HG03521 (cell line): ENCODE results near the gene SMIM32.

Experiments
- ATAC-seq: cut with Tn5 transposase; IDR thresholded peaks from one replicate; pipeline ENCODE4 v1.9.1; 2021; ENCODE audit warnings: mild to moderate bottlenecking, moderate library complexity; ENCODE audit not compliant: unreplicated experiment

SMIM32 gene

DNA sequence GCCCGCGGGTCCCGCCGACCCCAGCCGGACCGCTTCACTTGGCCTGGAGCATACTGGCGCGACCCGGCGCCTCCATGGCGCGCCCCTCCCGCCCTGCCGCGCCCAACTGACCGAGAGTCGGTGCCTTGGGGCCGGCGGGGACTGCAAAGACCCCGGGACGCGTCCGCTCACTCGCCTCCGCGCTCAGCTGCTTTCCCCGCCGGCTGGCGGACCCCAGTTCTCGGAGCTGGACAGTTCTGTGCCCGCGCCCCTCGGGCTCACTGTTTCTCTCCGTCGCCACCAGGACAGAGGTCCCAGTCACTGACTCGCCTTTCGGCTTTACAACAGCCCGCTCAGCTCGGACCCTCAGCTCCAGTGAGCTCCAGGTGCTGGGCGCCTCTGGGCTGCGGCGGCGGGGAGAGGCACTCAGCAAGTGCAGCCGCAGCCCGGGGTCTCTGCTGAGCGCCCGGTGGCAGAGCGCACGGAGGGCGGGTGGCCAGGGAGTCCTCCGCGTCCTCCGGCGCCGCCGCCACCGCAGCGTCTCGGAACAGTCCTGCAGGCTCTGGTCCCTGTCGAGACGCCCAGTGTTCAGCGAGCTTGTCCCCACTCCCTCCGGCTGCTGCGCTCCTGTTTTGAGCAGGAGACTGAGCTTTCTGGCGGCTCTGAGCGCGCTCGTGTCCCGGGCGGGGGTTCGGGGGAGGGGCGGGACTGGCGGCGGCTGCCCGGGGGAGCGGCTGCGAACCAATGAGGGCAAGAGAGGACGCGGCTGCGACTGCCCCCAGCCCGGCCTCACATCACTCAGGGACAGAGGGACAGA, at the start of gene SMIM32:
TSS of gene SMIM32 (minus strand) at position 637 of the 796 bp plus-strand sequence. CDS start 638 bp downstream, outside the sequence.
- no peak for ATAC-seq

DNA sequence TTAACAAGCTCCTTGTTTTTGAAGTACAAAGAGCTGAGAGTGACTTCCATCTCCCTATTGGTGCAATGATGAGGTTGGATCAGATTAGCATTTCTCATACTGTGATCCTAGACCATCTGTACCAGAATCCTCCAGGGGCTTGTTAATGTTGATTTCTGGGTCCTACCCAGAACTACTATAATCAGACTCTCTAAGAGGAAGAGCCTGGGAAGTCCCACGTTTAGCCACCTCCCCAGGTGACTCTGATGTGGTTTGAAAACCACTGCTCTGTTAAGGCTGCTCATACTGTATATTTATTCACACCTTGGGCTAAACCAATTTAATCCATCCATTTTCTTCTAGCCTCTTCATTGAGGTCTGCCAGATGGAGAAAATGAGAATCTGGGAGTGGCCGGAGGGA, 49.6 kb upstream of the SMIM32 start:
- peak; percentile 59 for ATAC-seq

DNA sequence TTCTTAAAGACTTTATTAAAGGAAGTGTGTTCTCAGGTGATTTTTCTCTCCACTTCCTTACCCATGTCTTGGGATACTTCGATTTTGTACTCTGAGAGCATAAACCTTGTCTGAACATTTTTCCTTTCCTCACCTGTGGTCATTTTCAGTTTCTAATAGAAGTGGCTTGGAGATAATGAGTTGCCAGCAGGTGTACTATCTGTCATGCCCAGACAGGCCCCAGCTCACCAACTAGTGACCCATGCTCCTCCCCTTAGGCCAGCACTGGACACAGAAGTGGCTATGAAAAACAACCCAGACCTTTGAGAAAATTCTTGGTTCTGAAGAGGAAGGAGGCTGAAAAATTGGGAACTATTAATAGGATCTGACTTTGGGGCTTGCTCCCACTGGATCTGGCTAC, 49.2 kb upstream of the SMIM32 start:
- ATAC-seq: no peak

DNA sequence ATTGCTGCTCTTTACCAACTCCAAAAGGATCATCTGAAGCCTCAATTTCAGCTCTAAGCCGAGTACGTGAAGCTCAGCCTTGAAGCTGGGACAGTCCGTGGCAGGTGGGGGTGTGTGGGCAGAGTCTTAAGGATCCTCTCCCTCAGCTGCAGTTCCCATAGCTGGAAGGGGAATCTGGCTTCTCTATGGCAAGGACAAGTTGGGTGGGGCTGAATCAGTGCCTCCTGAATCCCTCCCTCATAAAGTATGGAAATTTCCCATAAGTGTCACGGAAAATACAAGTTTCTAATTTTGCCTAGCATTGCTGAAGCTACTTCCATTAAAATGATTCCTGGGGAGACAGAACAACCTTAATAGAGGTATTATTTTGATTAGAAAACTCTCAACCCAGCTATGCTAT, 47.9 kb upstream of the SMIM32 start:
- ATAC-seq: no peak

DNA sequence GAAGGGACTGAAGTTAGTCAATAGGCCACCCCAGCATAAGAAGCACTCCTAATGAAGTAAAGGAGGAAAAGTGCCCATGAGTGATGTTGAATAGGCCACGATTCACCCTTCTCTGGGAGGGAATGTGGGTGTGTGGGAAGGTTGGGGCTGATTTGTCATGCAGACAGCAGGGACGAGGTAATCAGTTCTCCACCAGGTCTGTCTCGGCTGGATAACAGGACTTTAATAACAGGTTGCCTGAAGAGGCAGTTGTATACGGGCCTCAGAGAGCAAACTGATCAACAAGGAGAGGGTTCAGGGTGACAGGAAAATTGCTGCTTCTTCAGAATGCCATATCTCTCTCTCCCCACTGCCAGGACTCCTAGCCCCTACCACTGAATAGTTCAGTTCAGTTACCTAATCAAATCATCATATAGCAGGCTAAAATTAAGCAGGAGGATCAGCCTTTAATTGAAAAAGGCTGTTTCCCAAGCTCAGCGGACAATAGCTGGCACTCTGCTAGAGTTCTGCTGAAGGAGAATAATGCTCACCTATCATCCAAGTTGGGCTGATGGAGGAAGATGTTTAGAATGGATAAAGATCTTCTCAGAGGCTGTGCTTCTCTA, 43.6 kb upstream of the SMIM32 start:
- no peak for ATAC-seq

DNA sequence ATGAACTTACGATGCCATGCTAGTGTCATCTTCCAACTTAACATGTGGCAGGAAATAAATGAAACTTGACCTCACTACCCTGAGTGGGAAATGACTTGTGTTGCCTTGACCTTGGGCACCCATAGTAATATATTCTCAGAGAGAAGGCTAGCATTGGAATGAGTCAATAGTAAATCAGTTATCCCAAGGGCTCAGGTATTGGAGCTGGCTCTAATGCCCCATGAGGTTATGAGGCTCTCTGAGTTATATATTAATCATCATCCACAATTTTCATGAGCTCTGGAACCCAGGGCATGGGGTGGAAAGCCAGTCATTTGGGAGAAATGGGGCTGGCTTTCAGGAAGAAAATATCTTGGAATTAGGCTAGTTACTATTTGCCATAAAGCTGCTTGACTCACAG, 42.4 kb upstream of the SMIM32 start:
- no peak for ATAC-seq

DNA sequence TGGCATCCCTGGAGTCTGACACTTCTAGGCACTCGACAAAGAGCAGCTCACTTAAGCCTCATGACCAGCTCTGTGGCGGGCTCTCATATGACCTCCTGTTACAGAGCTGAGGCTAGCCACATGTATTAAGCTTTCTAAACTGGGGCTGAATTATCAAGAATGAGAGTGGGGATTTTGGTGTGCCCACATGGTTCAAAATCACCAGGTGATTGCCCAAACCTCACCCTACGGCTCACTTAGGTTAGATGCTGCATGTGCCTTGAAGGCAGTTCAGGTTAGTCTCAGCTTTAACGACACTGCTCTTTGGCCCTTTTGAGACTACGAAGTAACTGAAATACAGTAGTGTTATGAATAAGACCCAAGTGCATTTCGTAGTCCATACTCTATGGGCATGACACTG, 39.4 kb upstream of the SMIM32 start:
- ATAC-seq: no peak

DNA sequence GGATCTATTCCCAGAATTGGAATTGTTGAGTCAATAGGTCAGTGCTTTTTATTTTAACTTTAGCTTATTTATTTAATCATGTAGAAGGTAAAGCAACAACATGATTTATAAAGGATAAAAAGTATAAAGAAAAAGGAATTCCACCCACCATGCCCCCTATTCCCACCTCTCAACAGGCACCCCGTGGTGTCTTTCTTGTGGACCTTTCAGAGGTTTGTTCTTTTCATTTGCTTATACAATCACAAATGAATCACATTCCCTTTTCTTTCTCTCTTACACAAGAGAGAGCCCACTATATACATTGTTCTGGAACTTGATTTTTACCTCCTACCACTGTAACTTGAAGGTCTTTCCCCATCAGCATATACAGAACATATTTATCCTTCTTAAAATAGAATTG, 37.2 kb upstream of the SMIM32 start:
- ATAC-seq: no peak

DNA sequence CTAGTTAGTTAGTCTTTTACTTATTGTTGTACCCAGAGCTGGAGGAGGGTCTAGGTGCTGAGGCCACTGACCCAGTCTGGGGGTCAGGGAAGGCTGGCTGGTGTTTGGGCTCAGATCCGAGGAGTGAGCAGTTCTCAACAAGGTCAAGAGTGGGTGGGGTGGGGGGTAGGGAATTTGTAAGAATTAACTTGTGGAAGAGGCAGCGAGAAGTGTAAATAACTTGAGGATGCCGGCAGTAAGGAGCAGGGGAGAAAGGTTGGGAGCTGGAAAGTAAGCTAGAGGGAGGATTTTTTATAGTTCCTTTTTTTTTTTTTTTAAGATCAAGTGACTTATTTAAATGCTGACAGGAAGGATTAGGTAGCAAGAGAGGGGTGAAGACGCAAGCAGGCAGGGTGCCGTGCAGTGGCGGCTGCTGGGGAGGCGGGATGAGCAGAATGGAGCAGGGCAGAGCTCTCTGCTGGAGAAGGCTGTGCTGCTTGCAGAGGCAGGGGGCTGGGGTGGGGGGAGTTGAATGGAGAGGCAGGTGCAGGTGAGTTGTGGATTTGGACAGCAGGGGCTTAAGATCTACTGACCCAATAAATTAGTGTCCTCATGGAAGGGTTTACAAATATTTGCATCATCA, 35.3 kb upstream of the SMIM32 start:
- no peak for ATAC-seq

DNA sequence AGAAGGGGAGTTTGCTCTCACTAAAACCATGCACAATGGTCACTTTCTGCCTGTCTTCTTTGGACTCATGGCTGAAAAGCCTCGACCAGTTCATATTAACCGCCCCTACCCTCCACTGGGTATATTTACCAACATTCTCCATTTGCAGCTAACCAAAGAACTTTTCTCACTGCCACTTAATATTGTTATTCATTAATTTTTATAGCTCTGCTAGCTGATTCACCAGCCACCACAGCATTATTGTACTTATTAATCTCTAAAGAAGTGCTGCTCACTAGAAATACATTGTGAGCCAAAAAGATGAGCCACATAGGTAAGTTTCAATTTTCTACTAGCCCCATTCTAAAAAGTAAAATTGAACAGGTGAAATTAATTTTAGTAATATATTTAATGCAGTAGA, 33.4 kb upstream of the SMIM32 start:
- ATAC-seq: no peak

DNA sequence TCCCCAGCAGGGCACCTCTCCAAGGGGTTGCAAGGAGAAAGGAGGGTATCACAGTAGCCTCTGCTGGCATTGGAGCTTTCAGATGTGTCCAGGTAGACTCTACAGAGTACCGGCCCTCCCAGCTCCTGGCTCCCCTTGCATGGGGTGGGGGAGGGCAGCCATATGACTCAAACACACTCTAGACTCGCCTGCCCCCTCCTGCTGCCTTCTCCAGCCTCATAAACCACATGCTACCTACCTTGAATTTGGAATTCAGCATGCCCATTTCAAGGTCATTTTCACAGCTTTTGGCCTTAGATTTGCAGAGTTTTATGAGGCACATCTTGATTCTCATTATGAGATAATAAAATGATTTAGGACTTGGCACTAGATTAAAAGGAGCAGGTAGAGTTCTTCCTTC, 32.8 kb upstream of the SMIM32 start:
- ATAC-seq: no peak

DNA sequence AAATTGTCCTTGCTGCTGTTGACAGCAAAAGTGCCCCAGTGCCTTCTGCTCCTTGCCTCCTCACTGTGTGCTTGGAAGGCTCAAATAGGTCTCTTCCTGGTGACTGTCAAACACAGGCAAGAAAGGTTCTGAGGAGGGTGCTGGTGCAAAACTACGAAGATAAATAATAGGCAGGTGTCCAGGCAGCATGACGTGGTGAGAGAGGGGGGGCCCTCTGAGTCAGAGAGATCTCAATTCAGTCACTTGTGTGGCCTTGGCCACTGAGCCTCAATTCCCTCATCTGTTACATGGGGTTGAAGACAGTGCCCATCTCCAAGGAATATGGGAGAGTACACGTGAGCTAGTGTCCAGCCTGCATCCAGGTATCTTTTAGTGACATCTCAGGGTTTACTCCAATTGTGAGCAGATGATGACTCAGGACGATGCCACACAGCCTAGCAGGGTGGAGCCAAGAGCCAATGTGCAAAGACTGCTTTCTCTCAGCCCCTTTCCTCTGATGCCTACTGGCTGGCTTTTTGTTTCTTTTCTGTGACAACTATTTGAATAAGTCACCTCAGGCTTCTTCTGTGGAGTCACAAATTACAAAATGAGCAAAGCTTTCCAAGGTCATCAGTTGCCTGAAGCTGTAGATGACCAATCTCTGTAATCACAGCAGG, 29.7 kb upstream of the SMIM32 start:
- ATAC-seq: no peak

DNA sequence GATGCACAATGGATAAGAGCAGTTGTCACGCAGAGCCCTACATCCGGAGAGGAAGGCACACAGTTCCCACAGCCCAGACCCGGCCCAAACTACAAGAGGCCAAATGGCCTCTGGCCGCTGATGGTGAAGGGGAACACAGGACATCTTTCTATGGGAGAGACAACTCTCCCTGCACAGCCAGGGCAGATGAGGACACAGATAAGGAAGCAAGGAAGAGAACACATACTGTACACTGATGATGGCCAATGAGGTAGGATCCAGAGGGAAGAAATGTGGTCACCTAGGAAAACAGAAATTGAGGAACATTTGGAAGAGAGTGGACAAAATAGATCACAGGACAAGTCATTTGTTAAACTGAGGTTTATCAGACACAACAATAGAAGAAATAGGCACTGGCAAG, 28.4 kb upstream of the SMIM32 start:
- ATAC-seq: no peak

DNA sequence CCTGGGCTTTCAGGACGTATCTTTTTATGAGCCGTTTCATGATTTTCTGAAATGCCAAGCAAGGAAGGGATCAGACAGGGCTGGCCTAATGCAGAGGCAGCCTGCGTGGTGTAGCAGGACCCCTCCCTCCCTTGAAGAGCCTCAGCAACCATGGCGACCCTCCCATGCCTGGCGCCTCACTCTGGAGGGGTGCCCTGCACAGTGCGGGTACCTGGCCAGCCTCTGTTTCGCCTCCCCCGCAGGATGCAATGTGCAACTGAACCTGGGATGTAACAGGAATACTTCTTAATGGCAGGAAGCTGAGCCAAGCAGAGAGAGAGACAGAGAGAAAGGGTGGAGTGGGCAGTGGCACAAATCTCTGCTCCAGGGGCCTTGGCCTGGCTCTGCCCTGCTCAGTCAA, 23.3 kb upstream of the SMIM32 start:
- no peak for ATAC-seq

DNA sequence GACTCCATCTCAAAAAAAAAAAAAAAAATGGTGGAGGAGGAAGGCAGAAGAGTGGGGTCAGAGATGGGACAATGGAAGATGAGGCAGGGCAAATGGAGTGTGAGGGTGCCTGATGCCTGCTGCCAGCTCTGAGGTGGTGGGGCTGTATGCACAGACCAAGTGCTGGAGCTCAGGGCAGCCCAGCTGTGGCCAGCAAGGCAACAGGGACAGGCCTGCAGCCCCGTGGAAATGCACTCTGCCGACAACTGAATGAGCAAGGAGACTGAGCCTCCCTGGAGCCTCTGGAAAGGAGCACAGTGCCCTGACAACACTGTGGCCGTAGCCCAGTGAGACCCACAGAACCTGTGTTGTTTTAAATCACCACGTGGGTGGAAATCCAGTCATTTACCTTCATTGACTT, 22.9 kb upstream of the SMIM32 start:
- no peak for ATAC-seq

DNA sequence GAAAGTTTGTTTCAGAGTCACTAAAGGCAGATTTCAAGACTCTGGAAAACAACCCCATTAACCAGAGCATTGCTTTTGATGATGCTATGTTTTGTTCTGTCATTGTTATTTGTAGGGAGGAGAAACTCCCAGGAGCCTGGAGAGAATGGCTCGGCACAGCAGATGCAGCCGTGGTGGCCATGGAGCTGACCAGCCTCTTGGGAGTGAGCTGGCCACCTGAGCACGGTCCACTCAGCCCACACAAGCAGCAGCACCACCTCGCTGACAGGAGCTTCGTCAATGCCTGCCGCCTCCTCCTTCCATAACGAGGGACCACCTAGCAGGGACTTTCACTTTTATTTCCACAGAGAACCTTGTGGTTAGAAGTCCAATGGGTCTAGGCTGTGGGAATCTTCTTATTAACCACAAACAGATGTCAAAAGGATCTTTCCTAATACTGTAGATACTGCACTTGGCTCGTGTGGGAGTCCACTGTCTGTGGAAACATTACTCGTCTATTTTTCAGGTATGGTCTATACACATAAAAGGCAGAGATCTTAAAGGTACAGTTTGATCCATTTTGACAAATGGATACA, 21.0 kb upstream of the SMIM32 start:
- no peak for ATAC-seq

DNA sequence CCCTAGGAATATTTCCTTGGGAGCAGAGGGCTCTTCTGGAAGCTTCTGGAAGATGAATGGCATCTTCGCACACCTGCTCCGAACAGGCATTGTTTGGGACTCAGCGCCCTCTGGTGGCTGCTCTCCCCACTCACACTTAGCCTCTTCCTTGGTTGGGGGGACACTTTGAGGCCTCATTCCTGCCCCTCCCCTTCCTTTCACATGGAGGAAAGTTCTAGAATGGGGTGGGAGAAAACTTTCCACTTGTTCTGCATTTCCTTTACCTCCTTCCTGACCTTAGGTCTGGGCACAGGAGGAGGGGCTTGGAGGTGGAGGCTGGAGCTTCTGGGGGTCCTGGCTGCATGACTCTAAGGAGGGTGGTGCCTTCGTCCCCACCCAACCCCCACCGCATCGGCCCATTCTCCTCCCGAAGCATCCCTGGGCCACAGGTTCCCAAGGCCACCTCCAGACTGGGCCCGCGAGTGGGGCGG, 19.3 kb upstream of the SMIM32 start:
- ATAC-seq: peak; percentile 46

DNA sequence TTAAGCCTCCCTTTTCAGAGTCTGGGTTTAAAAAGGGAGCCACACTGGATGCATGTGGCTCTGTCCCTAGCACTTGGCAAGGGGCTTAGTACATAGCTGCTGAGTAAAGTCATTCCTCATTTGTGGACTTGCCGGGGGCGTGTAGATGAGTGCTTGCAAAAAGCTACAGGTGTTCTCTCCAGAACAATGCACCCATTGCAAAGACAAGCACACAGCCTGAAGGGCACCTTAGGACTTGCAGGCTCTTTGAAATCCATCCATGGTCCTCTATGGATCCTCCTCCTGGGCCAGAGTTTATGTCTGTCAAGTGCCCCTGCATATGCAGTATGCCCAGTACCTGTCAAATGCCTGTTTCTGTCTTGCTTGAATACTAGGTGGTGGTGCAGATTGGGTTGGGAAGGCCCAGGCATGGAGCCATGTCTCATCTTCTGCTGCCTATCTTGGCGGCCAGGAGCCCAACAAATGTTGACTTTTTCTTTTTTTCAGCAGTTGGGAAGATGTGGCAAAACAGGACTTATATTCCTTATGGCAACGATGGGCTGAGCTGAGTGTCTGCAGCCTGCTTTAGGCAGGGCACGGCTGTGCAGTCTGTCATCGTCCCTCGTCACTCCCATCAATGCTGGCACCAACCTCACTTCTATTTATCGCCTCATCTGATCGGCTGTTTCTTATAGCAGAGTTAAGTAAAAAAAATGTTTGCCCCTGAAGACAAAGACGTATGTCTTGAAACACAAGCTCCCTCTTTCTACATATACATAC, 18.5 kb upstream of the SMIM32 start:
- no peak for ATAC-seq

DNA sequence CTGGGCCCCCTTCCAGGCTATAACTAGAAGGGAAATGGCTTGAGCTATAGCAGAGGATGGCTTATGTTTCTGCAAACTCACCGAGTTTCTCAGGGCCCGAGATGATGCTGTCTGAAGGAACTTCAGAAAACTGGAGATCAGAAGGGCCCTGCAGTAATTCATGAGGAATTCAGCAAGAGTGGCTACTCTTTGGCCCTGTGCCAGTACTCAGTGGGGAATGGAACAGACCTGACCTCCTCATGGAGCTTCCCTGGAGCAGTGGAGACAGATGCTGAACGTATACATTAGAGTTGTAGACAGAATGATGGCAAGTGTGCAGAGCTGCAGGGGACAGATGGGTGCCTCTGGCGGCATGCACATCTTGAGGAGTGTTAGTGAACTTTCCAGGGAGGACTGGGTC, 17.3 kb upstream of the SMIM32 start:
- no peak for ATAC-seq

DNA sequence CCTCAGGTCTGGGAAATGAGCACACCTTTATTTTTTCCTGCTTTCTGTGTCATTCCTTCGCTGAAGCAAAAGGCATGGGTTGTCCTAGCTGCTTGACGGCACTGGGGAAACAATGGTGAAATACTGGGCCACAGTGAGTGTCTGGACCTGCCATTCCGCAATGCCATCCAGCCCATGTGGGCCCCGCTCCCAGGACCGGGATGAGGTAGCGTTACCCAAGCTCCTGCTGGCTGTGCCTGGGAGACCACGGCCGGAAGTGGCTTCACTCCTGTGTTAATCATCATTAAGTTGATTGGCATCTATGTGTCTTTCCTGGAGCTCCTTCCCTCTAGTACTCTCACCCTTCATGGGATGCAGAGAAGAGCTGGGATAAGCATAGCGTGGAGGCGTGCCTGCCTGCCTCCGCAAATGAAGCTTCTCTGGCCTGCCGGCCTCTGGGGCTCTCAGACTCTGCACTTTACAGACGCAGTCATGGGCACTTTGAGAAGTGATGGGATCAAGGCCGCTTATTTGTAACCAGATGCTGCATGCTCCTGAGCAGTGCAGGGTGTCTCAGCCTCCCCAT, 16.5 kb upstream of the SMIM32 start:
- ATAC-seq: no peak
